ENCODE measurements around the gene CPB2. TPM values are rescaled to one million over a fixed set of nuclear protein-coding genes. Genes with fewer than 3 reads are reported as not detected.

Gene CPB2
- total and polyA plus RNA-seq, 9 of the 15 experiments (the other 6 are each of a cell fraction or from before 2014, with no cell fraction given), result 0.03 to 0.16 (median 0.07) TPM; not detected in 6

GRCh38 chr13:46097015-46097414 lies 7.8 kb downstream of the CPB2 start (continued):
- TF ChIP-seq, protein P1, sequence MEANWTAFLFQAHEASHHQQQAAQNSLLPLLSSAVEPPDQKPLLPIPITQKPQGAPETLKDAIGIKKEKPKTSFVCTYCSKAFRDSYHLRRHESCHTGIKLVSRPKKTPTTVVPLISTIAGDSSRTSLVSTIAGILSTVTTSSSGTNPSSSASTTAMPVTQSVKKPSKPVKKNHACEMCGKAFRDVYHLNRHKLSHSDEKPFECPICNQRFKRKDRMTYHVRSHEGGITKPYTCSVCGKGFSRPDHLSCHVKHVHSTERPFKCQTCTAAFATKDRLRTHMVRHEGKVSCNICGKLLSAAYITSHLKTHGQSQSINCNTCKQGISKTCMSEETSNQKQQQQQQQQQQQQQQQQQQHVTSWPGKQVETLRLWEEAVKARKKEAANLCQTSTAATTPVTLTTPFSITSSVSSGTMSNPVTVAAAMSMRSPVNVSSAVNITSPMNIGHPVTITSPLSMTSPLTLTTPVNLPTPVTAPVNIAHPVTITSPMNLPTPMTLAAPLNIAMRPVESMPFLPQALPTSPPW (CRISPR knock-in tag; IDR thresholded peaks at IDR 0.05), result no peak

DNA sequence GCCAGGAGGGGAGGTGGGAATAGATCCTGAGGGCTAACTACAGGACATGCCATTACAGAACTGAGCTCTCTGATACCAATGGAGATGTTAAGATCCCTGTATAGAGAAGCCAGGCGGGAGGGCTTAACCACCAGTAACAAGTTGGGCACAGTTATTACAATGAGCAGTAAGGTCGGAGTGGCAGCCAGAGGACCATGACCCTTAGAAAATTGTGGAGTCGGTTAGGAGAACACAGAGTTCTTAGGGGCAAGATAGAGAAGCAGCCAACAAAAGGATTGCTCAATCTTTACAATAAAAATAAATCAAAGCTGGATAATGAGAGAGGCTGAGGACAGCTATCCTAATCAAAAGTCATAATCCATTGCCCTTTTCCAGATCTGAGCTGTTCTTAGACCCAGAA lies 10.4 kb downstream of the CPB2 start:
- H3K9me3 ChIP-seq (replicated peaks; ENCODE audit: control insufficient read depth, insufficient read depth, low read depth, low read length), result no peaks in the 10 kb centered on the region
- FAIRE-seq (no peak), ATAC-seq (no peak), DNase-seq (ENCODE audit: extremely low read depth in 1 of 4, low spot score in 3 of 4) (no peak)
- H3K4me1 ChIP-seq (replicated peaks in 1 of 2; ENCODE audit: control insufficient read depth in 2 of 2, insufficient read depth in 2 of 2, low read length in 2 of 2), result peaks cover 0 to 6% of the 10 kb centered on the region in 2 experiments; a peak in 2 of 5 replicates
- WGBS (ENCODE audit: insufficient coverage, low coverage, missing lambda C conversion rate), result 7% methylated on average over 3 of the region's 3 CpGs
- H3K4me3 ChIP-seq, result no peak overlapping the region
- H3K36me3 ChIP-seq (ENCODE audit: control insufficient read depth, insufficient read depth, low read length), result no peaks in the 10 kb centered on the region
- in situ Hi-C loops (cut with MboI) (no loop called here), intact Hi-C loops (cut with micrococcal nuclease) (no loop called here)
- H3K79me2 ChIP-seq (ENCODE audit: control insufficient read depth, insufficient read depth, low read length), result no peaks in the 10 kb centered on the region
- no TSS peak for BruUV-seq (replicated peaks)
- ChIA-PET POLR2A (interaction anchor here (0.7 to 1.3 kb wide), 2 partner anchors 9 to 546 kb away, joined by 3 to 4 read pairs; no protein-coding TSS in a partner anchor), CTCF (ENCODE audit: low intra/inter-chr PET ratio) (no interaction called here)
- no peaks in the 10 kb centered on the region for H4K20me1 ChIP-seq (replicated peaks; ENCODE audit: control insufficient read depth, insufficient read depth, low read length)
- no peak overlapping the region for H3K9ac ChIP-seq (ENCODE audit: insufficient read depth in 1 of 2, low read depth in 2 of 2, low read length in 2 of 2)
- H3K27me3 ChIP-seq (ENCODE audit: control insufficient read depth in 2 of 2, insufficient read depth in 2 of 2, low read length in 2 of 2), result no peaks in the 10 kb centered on the region
- H3K4me2 ChIP-seq (ENCODE audit: insufficient read depth, low read length), result no peak overlapping the region
- H3K27ac ChIP-seq (ENCODE audit: extremely low read depth, low read depth, low read length), result no peak overlapping the region
- no peaks in the 10 kb centered on the region for H3K9me1 ChIP-seq (ENCODE audit: control insufficient read depth, insufficient read depth, low read length)
- no peak overlapping the region for H2AFZ ChIP-seq (ENCODE audit: low read depth, low read length)
- no peak for TF ChIP-seq MTA1 (IDR thresholded peaks at IDR 0.05; ENCODE audit: borderline replicate concordance)
- TF ChIP-seq, protein P2, sequence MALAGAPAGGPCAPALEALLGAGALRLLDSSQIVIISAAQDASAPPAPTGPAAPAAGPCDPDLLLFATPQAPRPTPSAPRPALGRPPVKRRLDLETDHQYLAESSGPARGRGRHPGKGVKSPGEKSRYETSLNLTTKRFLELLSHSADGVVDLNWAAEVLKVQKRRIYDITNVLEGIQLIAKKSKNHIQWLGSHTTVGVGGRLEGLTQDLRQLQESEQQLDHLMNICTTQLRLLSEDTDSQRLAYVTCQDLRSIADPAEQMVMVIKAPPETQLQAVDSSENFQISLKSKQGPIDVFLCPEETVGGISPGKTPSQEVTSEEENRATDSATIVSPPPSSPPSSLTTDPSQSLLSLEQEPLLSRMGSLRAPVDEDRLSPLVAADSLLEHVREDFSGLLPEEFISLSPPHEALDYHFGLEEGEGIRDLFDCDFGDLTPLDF (CRISPR knock-in tag; IDR thresholded peaks at IDR 0.05), result no peak
- TF ChIP-seq, protein P3, sequence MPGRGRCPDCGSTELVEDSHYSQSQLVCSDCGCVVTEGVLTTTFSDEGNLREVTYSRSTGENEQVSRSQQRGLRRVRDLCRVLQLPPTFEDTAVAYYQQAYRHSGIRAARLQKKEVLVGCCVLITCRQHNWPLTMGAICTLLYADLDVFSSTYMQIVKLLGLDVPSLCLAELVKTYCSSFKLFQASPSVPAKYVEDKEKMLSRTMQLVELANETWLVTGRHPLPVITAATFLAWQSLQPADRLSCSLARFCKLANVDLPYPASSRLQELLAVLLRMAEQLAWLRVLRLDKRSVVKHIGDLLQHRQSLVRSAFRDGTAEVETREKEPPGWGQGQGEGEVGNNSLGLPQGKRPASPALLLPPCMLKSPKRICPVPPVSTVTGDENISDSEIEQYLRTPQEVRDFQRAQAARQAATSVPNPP (IDR thresholded peaks at IDR 0.05; ENCODE audit: borderline replicate concordance, insufficient read depth, insufficient read length), result no peak
- TF ChIP-seq, protein P4, sequence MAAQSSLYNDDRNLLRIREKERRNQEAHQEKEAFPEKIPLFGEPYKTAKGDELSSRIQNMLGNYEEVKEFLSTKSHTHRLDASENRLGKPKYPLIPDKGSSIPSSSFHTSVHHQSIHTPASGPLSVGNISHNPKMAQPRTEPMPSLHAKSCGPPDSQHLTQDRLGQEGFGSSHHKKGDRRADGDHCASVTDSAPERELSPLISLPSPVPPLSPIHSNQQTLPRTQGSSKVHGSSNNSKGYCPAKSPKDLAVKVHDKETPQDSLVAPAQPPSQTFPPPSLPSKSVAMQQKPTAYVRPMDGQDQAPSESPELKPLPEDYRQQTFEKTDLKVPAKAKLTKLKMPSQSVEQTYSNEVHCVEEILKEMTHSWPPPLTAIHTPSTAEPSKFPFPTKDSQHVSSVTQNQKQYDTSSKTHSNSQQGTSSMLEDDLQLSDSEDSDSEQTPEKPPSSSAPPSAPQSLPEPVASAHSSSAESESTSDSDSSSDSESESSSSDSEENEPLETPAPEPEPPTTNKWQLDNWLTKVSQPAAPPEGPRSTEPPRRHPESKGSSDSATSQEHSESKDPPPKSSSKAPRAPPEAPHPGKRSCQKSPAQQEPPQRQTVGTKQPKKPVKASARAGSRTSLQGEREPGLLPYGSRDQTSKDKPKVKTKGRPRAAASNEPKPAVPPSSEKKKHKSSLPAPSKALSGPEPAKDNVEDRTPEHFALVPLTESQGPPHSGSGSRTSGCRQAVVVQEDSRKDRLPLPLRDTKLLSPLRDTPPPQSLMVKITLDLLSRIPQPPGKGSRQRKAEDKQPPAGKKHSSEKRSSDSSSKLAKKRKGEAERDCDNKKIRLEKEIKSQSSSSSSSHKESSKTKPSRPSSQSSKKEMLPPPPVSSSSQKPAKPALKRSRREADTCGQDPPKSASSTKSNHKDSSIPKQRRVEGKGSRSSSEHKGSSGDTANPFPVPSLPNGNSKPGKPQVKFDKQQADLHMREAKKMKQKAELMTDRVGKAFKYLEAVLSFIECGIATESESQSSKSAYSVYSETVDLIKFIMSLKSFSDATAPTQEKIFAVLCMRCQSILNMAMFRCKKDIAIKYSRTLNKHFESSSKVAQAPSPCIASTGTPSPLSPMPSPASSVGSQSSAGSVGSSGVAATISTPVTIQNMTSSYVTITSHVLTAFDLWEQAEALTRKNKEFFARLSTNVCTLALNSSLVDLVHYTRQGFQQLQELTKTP (IDR thresholded peaks at IDR 0.05; ENCODE audit: low read depth in 1 of 2, partially characterized antibody in 2 of 2), result no peak
- no peak for TF ChIP-seq TRIM28 (IDR thresholded peaks at IDR 0.05)
- no peak for TF ChIP-seq ZNF217 (CRISPR knock-in tag; IDR thresholded peaks at IDR 0.05)
- no peak for TF ChIP-seq HSF4 (CRISPR knock-in tag; IDR thresholded peaks at IDR 0.05; ENCODE audit: borderline replicate concordance)
- no peak for TF ChIP-seq ZNF644 (tag; IDR thresholded peaks at IDR 0.05; ENCODE audit: low read depth)
- TF ChIP-seq PCBP1 (IDR thresholded peaks at IDR 0.05; ENCODE audit: low read depth, low read length, poor library complexity, severe bottlenecking), result no peak
